Renal cortex interstitium (tissue), 11 donors: Measurements from ENCODE around the gene DNAJA3. TPM values are rescaled to one million over a fixed set of nuclear protein-coding genes. Genes with fewer than 3 reads are reported as not detected.

Experiments used
- DNase-seq, 11 donors: peaks; one replicate each; pipeline ENCODE4 v3.0.0-alpha.2; 2013; ENCODE audit warnings: low read depth in 9 of 11, low spot score in 4 of 11; ENCODE audit errors: extremely low read depth in 1 of 11
- polyA plus RNA-seq, 3 donors: library from polyadenylated mRNA; unstranded; fragments of 120-200 nt; gene quantifications; one replicate each; pipeline ENCODE4 v1.2.1, GENCODE V29; 2013; ENCODE audit not compliant: insufficient read length in 3 of 3

Gene DNAJA3
- polyA plus RNA-seq, 3 donors: 38.4 to 47.0 (median 40.4) TPM

DNA sequence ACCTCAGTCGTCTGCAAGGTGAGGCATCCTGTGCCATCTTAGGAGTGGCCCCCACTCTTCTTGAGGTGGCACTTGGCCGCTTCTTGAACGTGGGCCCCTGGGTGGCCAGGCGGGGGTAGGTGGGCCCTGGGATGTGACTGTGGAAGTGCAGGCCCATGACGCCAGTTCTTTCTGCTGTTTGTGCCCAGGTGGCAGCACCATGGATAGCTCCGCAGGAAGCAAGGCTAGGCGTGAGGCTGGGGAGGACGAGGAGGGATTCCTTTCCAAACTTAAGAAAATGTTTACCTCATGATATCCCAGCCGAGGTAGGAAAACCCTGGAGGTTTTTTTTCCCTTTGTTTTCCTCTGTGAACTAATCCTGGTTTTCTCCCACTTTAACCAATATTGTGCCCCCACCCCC, 29.0 kb downstream of the DNAJA3 start:
- DNase-seq: no peak

DNA sequence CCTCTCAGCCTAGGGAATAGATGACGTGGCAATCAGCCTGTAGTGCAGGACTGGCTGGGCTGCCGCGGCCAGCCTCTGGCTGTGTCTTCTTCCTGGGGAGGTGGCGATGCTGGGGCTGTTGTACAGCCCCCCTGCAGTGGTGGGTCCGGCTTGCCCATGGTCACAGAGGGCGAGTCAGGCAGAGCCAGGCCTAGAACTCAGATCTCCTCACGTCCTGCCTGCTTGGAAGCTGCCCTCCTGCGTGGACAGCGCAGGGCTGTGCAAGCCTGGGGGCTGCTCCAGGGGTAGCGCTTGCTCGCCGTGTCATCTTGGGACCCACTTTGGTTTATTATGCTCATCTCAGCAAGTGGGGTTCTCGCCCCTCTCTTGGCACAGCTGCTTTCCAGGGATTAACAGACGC, 29.4 kb downstream of the DNAJA3 start:
- DNase-seq: no peak

DNA sequence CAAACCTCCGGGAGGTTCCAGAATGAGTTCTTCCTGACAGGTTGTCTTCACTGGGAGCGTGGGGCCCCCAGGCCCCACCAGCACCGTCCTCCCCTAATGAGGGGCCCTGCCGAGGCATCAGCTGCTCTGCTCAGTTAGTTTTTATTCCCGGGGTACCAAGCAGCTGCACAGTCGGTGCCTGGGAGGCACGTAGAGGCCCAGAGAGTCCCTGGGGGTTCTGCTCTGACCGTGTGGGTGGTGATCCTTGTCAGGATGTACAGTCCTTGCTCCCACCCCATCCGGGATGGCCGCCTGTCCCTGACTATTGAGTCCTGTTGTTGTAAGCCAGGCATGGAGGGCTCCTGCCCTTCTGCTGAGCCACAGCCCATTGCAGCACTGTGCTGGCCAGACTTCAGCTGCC, 30.3 kb downstream of the DNAJA3 start:
- no peak for DNase-seq

DNA sequence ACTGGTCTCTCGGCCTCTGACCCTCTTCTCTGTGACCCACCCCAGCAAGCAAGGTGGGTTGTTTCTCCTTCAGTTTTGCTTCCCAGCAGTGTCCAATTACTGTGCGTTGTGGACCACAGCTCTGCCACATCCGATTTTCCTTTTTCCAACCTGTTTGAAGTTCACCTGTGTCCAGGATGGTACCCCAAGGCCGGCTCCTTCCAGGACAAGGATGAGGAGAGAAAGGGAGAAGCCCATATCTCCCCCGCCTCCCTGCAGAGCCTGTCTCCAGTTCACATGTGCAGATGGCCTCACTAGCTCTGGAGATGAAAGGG, 35.2 kb downstream of the DNAJA3 start:
- DNase-seq: no peak

DNA sequence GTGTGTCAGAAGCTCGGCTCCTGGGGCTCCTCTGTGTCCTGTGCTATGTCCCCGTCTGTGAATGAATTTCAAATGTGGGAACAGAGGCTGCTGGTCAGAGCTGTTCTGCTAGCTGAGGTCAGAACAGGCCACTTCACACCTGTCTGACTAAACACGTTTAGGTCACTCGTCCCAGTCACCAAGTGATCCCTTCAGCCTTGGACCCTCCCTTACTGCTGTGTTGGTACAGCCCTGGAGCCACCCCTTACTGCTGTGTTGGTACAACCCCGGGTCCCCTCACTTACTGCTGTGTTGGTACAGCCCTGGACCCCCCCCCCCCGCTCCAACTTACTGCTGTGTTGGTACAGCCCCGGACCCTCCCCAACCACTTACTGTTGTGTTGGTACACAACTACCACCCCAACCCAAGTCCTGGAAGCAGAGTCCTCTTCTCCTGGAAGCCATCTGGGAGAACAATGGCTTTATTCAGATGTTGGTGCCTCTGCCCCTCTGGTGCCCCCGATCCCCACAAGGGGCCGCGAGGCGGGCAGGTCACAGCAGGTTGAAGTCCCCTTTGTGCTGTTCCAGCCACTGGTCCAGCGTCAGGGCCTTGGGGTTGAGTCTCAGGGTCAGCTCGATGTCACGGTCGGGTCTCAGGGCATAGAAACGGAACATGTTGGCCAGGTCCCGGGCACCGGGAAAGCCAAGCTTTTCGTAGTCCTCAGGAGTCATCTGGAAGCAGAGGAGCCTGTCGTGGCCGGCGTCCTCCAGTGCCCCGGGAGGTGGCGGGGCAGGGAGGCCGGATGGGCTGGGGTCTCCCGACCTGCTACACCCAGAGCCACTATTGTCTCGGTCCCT, 35.8 kb downstream of the DNAJA3 start:
- DNase-seq: no peak

DNA sequence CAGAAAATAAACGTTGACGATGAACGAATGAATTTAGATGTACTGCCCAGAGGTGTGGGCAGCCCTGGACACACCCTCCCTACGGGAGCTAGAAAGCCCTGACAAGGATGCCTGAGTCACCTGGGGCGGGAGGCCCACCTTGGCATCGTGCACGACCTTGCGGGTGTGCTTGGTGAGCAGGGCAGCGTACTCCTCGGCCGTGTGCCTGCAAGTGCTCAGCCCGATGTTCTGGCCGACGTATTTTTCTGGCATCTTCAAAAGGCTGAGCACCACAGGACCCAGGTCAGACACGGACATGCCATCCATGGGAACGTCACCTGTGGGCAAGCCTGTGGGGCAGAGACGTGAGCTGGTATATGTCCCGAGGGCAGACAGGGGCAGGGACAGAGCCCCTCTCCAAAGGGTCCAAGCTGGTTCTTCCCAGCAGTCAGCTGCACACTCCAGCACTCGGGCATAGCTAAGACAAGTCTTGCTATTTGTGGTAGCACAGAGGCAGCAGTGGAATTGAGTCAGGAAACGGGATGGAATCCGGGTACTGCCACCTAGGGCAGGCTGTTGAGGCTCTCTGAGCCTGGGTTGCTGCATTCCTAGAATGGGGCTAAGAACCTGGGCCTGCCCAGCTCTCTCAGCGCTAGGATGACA, 38.0 kb downstream of the DNAJA3 start:
- DNase-seq: no peak

DNA sequence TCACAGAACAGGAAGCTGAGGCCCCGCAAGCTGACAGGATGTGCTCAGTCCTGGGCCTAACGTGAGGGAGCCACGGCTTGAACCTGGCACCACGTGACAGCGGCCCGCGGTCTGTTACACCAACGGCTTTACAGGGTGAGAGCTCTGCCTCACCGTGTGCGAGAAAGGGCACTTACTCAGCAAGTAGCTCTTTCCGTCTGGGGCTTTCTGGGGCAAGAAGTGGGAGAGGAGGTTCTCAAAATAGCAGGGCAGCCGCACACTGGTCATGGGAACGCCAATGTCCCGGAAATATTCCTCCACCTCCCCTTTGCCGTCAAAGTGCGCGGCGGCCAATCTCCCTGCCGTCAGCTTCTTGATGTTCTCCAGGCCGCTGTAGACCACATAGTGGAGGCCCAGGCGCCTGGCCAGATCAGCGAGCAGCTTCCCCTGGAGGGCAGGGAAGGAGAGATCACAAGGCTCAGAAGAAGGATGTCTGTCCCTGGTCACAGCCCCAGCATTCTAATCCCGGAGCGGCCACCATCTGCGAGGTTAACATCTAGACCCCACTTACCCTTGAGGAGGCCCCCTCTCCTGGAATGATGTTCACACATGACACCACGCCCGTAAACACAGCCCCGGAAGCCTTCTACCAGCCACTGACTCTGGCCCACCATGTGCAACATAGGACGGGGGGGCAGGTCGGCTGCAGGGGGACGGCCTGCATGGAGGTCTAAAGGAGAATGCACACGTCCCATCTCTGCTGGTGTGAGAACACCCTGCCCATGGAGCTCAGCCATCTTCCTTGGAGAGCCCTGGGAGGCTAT, 40.5 kb downstream of the DNAJA3 start:
- no peak for DNase-seq

DNA sequence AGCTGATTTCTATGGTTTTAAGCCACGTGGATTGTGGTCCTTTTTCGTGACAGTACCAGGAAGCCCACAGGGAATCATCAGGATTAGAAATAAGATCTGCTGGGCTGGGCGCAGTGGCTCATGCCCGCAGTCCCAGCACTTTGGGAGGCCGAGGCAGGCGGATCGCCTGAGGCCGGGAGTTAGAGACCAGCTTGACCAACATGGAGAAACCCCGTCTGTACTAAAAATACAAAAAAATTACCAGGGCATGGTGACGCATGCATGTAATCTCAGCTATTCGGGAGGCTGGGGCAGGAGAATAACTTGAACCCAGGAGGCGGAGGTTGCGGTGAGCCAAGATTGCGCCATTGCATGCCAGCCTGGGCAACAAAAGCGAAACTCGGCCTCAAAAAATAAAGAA, 42.2 kb downstream of the DNAJA3 start:
- no peak for DNase-seq

DNA sequence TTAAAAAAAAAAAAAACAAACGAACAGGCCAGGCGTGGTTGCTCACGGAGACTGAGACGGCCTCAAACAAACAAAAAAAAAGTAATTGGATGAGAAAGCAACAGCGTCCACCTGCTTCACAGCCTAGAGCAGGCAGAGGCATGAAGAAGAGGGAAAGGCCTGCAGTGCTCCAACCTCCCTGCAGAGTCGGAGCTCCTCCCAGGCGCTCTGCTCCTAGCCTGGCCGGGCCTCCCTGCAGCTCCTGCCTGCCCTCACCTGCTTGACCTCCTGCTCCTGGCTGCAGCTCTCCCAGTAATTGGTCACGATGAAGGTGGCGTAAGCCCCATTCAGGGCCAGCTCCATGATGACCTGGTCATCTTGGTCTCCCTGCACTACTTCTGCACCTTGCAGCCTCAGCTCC, 43.3 kb downstream of the DNAJA3 start:
- no peak for DNase-seq

DNA sequence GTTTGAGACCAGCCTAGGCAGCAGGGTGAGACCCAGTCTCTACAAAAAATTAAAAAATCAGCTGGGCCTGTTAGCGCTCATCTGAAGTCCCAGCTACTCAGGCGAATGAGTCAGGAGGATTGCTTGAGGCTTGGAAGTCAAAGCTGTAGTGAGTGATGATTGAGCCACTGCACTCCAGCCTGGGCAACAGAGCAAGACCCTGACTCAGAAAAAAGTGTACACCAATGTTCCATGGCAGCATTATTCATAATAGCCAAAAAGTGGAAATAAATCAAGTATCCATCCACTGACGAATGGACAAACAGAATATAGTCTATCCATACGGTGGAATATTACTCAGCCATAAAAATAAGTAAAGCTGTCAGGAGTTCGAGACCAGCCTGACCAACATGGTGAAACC, 46.2 kb downstream of the DNAJA3 start:
- DNase-seq: no peak

DNA sequence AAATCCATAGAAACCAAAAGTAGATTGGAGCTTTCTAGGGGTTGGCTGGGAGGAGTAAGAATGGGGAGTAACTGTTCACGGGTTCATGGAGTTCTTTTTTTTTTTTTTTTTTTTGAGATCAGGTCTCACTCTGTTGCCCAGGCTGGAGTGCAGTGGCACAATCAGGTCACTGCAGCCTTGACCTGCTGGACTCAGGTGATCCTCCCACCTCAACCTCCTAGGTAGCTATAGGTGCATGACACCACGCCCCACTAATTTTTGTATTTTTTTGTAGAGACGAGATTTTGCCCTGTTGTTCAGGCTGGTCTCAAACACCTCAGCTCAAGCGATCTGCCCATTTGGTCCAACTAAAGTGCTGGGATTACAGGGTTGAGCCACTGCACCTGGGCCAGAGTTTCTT, 47.2 kb downstream of the DNAJA3 start:
- DNase-seq: no peak

DNA sequence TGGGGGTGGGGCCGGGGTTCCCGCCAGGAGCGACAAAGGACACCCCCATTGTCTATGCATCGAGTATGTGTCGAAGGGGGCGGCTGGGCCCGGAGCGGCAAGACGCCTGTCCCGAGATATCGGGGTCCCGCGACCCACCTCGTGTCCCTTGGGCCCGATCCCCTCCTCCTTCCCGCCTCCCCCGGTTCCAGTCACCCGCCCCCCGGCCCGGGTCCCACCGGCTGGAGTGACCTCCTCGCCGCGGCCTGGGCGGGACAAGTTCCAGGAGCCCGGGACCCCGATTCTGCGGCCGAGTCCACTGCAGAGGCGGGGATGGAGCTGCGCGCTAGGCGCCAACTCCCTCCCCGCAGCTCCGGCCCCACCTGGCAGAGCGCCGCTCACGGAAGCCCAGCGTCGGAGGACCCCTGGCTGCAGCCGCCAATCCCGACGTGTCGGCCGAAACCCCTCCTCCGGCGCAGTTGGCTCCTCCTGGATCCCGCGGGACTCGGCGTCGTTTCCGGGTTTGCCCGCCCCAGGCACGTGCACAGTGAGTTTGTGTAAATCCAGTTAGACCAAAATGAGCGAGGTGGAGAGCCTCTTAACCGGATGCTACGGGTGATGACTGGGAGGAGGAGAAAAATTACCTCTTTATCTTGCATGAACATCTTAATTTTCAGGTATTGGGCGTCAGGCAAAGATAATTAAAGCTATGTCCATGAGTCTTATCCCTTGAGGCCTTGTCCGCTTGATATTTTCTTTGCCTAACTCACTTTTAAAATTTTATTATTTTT, 48.7 kb downstream of the DNAJA3 start, which contains the start of gene NMRAL1:
Gene NMRAL1, minus strand, starts transcription at position 434 of the 770 bp plus-strand sequence. CDS start 493 bp downstream, outside the sequence.
- DNase-seq: peak; percentile 65 to 91 (median 87)

DNA sequence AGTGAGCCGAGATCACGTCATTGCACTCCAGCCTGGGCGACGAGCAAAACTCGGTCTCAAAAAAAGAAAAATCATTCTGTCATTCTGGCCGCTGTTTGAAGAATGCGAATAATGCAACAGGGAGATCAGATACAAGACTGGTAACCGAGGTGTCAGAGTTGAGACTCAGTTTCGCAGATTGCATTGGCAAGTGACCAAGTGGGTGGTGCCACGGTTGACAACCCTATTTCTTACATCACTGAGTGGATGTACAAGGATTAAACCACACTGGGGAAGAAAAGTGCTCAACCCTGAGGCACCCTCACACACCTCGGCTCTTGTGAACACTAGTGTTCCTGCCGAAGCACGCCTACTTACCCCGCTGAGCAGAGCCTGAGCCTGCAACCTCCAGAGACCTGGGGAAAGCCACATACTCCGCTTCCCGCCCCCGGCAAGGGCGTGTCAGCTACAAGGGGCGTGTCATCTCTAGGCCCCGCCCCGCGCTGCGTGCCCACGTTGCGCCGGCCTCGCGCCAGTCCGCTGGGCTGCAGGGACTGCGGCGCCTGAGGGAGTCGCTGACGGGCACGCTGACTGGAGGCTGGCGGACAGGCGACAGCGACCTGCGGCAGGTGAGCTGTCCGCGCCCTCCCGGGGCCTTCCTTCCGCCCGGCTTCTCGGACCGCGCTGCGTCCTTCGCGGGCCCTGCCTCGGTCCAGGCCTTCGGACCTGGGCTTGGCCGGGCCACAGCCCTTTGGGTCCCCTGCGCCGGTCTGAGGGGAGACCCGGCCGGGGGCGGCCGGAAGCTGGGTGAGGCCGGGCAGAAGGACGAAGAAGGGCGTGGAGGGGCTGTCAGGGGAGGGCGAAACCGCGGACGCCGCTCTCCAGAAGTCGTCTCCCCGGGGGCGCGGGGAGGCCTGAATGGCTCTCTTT, 50.5 kb downstream of the DNAJA3 start, which contains the start of gene HMOX2:
Gene HMOX2, plus strand, starts transcription at position 519 of the 909 bp plus-strand sequence. CDS start 29,127 bp downstream, outside the sequence.
- DNase-seq: peak; percentile 76 to 88 (median 82)

DNA sequence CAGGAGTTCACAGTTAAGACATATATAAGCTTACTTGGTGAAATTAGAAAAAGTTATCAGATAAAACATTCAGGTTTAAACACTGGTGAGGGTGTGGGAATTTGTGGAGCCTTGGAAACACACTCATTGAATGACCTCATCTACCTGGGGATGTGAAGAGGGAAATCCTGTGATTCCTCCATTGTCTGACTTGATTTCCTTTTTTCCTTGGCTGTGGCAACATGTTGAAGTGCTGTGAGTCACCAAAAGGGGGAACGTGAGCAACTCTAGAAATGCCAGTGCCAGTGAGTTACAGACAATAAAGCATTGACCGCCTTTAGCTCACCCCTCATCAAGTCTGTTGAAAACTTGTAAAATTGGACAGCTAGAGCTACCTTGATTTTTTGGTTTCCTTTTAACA, 52.3 kb downstream of the DNAJA3 start:
- no peak for DNase-seq

DNA sequence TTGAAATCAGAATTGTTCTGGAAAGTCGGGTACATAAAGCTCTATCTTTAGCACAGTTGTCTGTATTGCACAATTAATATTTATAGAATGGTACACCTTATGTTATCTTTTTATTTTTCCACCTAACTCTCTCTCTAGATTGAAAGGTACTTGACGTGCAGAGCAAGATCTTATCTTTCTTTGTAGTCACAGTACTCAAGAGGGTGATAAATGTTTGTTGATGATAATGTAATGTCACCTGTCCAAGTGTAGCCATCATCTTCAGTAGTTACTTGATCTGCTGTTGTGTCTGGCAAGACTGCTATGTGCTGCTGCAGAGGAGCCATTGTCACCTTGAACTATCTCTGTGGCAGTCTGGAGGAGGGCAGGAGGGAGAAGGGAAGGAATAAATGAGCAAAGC, 55.9 kb downstream of the DNAJA3 start:
- DNase-seq: no peak

DNA sequence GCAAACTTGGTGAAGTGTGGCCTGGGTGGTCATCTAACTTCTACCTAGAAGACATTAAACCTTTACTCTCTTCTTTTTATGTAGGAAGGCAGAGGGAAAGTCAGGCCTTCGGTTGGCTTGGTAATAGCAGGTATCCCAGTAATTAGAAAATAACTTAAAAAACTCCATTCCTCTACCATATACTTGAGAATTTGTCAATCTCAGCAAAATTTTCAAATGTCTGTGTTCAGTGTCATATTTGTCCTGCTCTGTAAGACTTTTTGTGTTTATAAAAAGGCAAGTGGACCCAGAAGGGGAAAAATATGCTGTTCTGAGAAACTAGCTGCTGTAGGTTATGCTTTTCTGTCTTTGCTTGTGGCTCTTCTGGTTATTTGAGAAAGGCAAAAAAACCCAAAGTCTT, 56.3 kb downstream of the DNAJA3 start:
- DNase-seq: no peak

DNA sequence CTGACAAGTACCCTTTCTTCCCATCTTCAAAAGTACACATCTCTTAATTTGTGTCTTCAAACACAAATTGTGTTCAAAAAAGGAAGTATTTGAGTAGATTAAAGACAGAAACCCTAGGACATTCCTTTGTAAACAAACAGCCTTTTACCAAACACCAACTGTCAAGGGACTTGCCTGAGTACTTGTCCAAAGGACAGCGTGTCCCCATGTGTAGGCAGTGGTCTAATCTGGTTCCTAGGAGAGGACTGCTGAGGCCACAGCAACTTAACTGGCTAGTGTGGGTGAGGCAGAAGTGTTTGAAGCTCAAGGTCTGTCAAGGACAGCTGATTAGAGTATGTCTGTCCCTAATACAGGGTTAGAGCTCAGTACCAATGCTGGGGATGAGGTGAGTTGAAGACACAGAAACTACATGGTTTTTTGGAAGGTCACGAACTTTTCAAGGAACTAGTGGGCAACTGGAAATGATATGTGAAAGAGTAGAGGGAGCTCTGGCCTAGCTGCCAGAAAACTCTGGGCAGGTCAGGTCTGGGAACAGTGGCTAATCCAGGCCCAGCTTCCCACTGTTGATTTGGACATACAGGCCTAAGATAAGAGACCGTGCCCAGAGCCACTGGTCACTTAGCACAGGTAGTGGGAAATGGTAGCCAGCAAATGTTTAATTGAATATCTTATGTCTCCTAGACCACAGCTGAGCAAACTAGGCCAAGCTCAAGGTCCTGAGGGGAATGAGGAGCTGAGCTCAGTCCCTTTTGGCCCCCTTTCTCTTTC, 60.6 kb downstream of the DNAJA3 start:
- no peak for DNase-seq
